Heart right ventricle (tissue), 16 donors: Measurements from ENCODE around the gene CD99L2. TPM values are rescaled to one million over a fixed set of nuclear protein-coding genes. Genes with fewer than 3 reads are reported as not detected.

ENCODE experiments used
- ATAC-seq, 8 donors: fragments of 200-7000 bp; cut with Tn5 transposase; one replicate each; pipeline ENCODE4 v1.9.1; 2020; ENCODE audit warnings: mild to moderate bottlenecking in 8 of 8, moderate library complexity in 8 of 8, moderate number of reproducible peaks in 1 of 8
- DNase-seq, 2 donors: peaks; one replicate each; pipeline ENCODE4 v3.0.0-alpha.2; 2020
- H3K27ac ChIP-seq, 10 donors: fragments of 200-600 bp; sonication (generic) in 2 of 10; one replicate each; pipeline versions ENCODE4 v1.5.0 to v1.8.0; 2020 to 2022; ENCODE audit warnings: mild to moderate bottlenecking in 3 of 10
- H3K27me3 ChIP-seq, 7 donors: fragments of 200-600 bp; one replicate each; pipeline ENCODE4 v1.8.0; 2021 to 2022; ENCODE audit warnings: mild to moderate bottlenecking in 2 of 7
- H3K36me3 ChIP-seq, 9 donors: fragments of 200-600 bp; sonication (generic) in 1 of 9; one replicate each; pipeline versions ENCODE4 v1.5.0 to v1.8.0; 2020 to 2022; ENCODE audit warnings: mild to moderate bottlenecking in 2 of 9
- H3K4me1 ChIP-seq, 9 donors: fragments of 200-600 bp; sonication (generic) in 1 of 9; one replicate each; pipeline versions ENCODE4 v1.5.0 to v1.8.0; 2020 to 2022; ENCODE audit warnings: mild to moderate bottlenecking in 4 of 9
- H3K4me3 ChIP-seq, 10 donors: fragments of 200-600 bp; sonication (generic) in 2 of 10; one replicate each; pipeline versions ENCODE4 v1.5.0 to v1.8.0; 2020 to 2022; ENCODE audit warnings: mild to moderate bottlenecking in 7 of 10, moderate library complexity in 2 of 10
- H3K9me3 ChIP-seq, 11 donors: fragments of 200-600 bp in 10 of 11; sonication (generic) in 2 of 11; one replicate each; pipeline versions ENCODE4 v1.5.0 to v1.8.0; 2013 to 2022; ENCODE audit warnings: mild to moderate bottlenecking in 2 of 11, control low read depth in 1 of 11, moderate library complexity in 1 of 11
- CTCF ChIP-seq, 9 donors: fragments of 200-600 bp; sonication (generic) in 2 of 9; IDR thresholded peaks; one replicate each; pipeline versions ENCODE4 v1.5.0 to v1.8.0; 2021 to 2022; ENCODE audit warnings: antibody characterized with exemption in 9 of 9, mild to moderate bottlenecking in 5 of 9, moderate library complexity in 1 of 9
- WGBS, 2 donors: extraction: QIAGEN DNeasy Blood & Tissue Kit; methylation state at CpG; one replicate each; pipeline ENCODE4 v1.1.7; 2013; ENCODE audit warnings: inconsistent platforms in 1 of 2; 5-methylcytosine and 5-hydroxymethylcytosine counted together
- intact Hi-C, 10 donors: fragments of 100-400 bp; cut with DNase I; formaldehyde crosslinking; loops; one replicate each; pipeline versions ENCODE4 v1.11.1 to v1.14.2; 2022
- polyA plus RNA-seq, 2 donors: library from polyadenylated mRNA; stranded (reverse); fragments of 200-250 nt; gene quantifications; one replicate each; pipeline ENCODE4 v1.2.3, GENCODE V29; 2013
- total RNA-seq, 10 donors: library from RNA; stranded (reverse); fragmentation: NEBNext Ultra II Directional in 3 of 10; extraction: Animal tissue kit (Norgen Biotek cat#: 25700) in 3 of 10; gene quantifications; one replicate each; pipeline versions ENCODE4 v1.2.1 to v1.2.4, GENCODE V29; 2021 to 2023
- donor health status: Arrhythmogenic right ventricular cardiomyopathy.
- donor health status: ischemic (EF 13 %, LVEDD 7.1; RV severe dilation, severe dysfunction).
- donor health status: healthy with polysubstance abuse.
- donor health status: DM: no; HTN: yes; CAD: no.
- donor health status: DM: no; HTN: no; CAD: no.
- donor health status: ischemic (EF 25% LVEDD 6.9; RV normal size, moderate dysfunction).
- donor health status: ischemic (EF 25% LVEDD 5.7; RV mildly dilated, moderate dysfunction).
- donor health status: healthy.
- donor health status: DM: yes; HTN: yes; CAD: no.
- donor health status: Ischemic cardiomyopathy.
- donor health status: ischemic (EF 35%, LVEDD 5.7; RV mildly dilated, moderate dysfunction).
- donor health status: nonischemic (EF 11% LVEDD 7.7; RV severe dilation, severe dysfunction).
- donor health status: DM: yes; HTN: yes; CAD: no.
- donor health status: PGD.
- donor health status: ischemic (EF 29% LVEDD 5.4; RV normal size, mild dysfunction).
- donor health status: nonischemic (EF 23%, LVEDD 6.1; RV moderate dilation, normal function).

Gene CD99L2
- total and polyA plus RNA-seq, 12 donors, result 32.6 to 122 (median 78.8) TPM

DNA sequence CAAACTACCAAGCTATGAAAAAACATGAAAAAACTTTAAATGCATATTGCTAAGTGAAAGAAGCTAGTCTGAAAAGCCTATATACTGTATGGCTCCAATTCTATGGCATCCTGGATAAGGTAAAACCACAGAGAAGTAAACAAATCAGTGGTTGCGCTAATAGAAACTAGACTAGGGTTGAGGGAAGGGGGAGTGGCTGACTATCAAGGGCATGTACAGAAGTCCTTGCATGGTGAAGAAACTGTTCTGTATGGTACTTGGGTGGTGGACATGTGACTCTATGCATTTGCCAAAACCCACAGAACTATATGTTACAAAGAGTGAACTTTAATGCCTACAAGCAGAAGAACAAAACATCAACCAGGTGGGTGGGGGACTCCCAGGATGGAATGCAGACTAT is 108.4 kb downstream of the CD99L2 start:
- ATAC-seq, result no peak
- no peaks in the 10 kb centered on the region for H3K9me3 ChIP-seq
- peaks cover 0 to 56% (median 0%) of the 10 kb centered on the region in 9 donors for H3K36me3 ChIP-seq
- H3K27ac ChIP-seq, result no peak overlapping the region
- no peaks in the 10 kb centered on the region for H3K27me3 ChIP-seq
- intact Hi-C loops, result no loop called here
- no peak overlapping the region for H3K4me3 ChIP-seq
- H3K4me1 ChIP-seq, result no peaks in the 10 kb centered on the region
- no peak for TF ChIP-seq CTCF (IDR thresholded peaks at IDR 0.05)
- 95 to 100% methylated on average over 1 of the region's 1 CpG for WGBS, 2 donors
- DNase-seq, result no peak

- 95 to 97% methylated on average over 10 of the region's 10 CpGs for WGBS, 2 donors
- no peaks in the 10 kb centered on the region for H3K9me3 ChIP-seq
- intact Hi-C loops, result no loop called here
- no peak overlapping the region for H3K4me3 ChIP-seq
- no peaks in the 10 kb centered on the region for H3K4me1 ChIP-seq
- no peak for DNase-seq
- peaks cover 0 to 11% (median 0%) of the 10 kb centered on the region in 9 donors for H3K36me3 ChIP-seq
- no peak overlapping the region for H3K27ac ChIP-seq
- ATAC-seq, result no peak
- H3K27me3 ChIP-seq, result no peaks in the 10 kb centered on the region
- TF ChIP-seq CTCF (IDR thresholded peaks at IDR 0.05), result no peak
These were observed 116.8 kb downstream of the CD99L2 start for GRCh38 chrX:150781677-150782076.

GRCh38 chrX:150779385-150779784 is 119.1 kb downstream of the CD99L2 start:
- ATAC-seq (peak in 1 of 8 donors; percentile 47), DNase-seq (no peak)
- Histone ChIP-seq H3K27ac (no peak overlapping the region), H3K4me3 (no peak overlapping the region), H3K27me3 (no peaks in the 10 kb centered on the region), H3K36me3 (peaks cover 0 to 20% (median 0%) of the 10 kb centered on the region in 9 donors), H3K9me3 (no peaks in the 10 kb centered on the region), H3K4me1 (no peaks in the 10 kb centered on the region)
- 91% methylated on average over 8 of the region's 8 CpGs for WGBS, 2 donors
- intact Hi-C loops, result loop anchor here in 5 of 10 donors (10.0 kb wide), 3 partner anchors 125 to 225 kb away; partner anchors contain the start of gene HMGB3 (in 3 of the 5)
- TF ChIP-seq CTCF (IDR thresholded peaks at IDR 0.05), result no peak

GRCh38 chrX:150777328-150777992 is 121.0 kb downstream of the CD99L2 start:
- Histone ChIP-seq H3K36me3 (peaks cover 0 to 21% (median 0%) of the 10 kb centered on the region in 9 donors), H3K4me3 (no peak overlapping the region), H3K27me3 (no peaks in the 10 kb centered on the region), H3K4me1 (no peaks in the 10 kb centered on the region), H3K9me3 (no peaks in the 10 kb centered on the region), H3K27ac (no peak overlapping the region)
- WGBS, 2 donors, result 98% methylated on average over 18 of the region's 18 CpGs
- DNase-seq (no peak), ATAC-seq (no peak)
- no peak for TF ChIP-seq CTCF (IDR thresholded peaks at IDR 0.05)
- intact Hi-C loops, result loop anchor here in 5 of 10 donors (10.0 kb wide), 3 partner anchors 127 to 227 kb away; partner anchors contain the start of gene HMGB3 (in 3 of the 5)
